A549 (cell line): ENCODE results near the gene RASD2. TPM values are rescaled to one million over a fixed set of nuclear protein-coding genes. Genes with fewer than 3 reads are reported as not detected.
A peak's percentile ranks its signal among the peaks of the same experiment; 100 is the strongest.

Source experiments
- ATAC-seq, 2 experiments: fragments of 200-7000 bp in 1 of 2; fragments of >200 bp in 1 of 2; cut with Nextera tagmentation in 1 of 2; cut with Tn5 transposase in 1 of 2; 3 replicates each; pipeline versions ENCODE4 v1.8.0 to v1.9.1; 2018 to 2020; ENCODE audit warnings: mild to moderate bottlenecking in 1 of 2, moderate library complexity in 1 of 2
- CTCF ChIA-PET: fragments of 300-600 bp; sonication (Branson Sonifier 250); formaldehyde crosslinking; extraction: SDS; loops from one replicate; lab custom pipeline; 2021; ENCODE audit warnings: antibody characterized with exemption, inconsistent platforms; lab: Yijun Ruan, JAX
- POLR2A ChIA-PET: fragments of 350-600 bp; formaldehyde crosslinking; extraction: SDS; loops from one replicate; lab custom pipeline; 2021; ENCODE audit warnings: antibody characterized with exemption, inconsistent platforms; lab: Yijun Ruan, JAX
- DNase-seq, 2 experiments: peaks; one replicate each; pipeline versions ENCODE4 v3.0.0 to v3.0.0-alpha.2; 2011 to 2016; ENCODE audit warnings: low read depth in 1 of 2, low spot score in 1 of 2
- FAIRE-seq: peaks from 2 replicates; lab custom pipeline; 2011; peaks lifted over from hg19 to GRCh38; lab: Jason Lieb, UNC
- H3K27ac ChIP-seq, 2 experiments: fragments of >200 bp; sonication (Bioruptor Twin); formaldehyde crosslinking; 3 replicates each; pipeline ENCODE4 v1.5.1; 2016 to 2017
- H3K4me1 ChIP-seq: fragments of >200 bp; sonication (Bioruptor Twin); formaldehyde crosslinking; 3 replicates; pipeline ENCODE4 v1.6.1; 2016
- H3K4me2 ChIP-seq: fragments of >200 bp; sonication (Bioruptor Twin); formaldehyde crosslinking; 3 replicates; pipeline ENCODE4 v1.6.1; 2016
- H3K4me3 ChIP-seq: fragments of >200 bp; sonication (Bioruptor Twin); formaldehyde crosslinking; 3 replicates; pipeline ENCODE4 v1.5.1; 2016
- H3K9me3 ChIP-seq: fragments of >200 bp; sonication (Bioruptor Twin); formaldehyde crosslinking; 3 replicates; pipeline ENCODE4 v1.6.1; 2016
- CEBPB ChIP-seq, 2 experiments: fragments of >200 bp in 1 of 2; sonication (Bioruptor Twin) in 1 of 2; formaldehyde crosslinking in 1 of 2; IDR thresholded peaks; 2 replicates each; pipeline ENCODE4 v1.6.1; 2012 to 2016
- CHD2 ChIP-seq: fragments of 150-350 bp; IDR thresholded peaks from 2 replicates; pipeline ENCODE4 v1.6.1; 2014; ENCODE audit warnings: low read length; ENCODE audit not compliant: partially characterized antibody
- CHD4 ChIP-seq: fragments of 200-600 bp; sonication (generic); IDR thresholded peaks from 2 replicates; pipeline ENCODE4 v1.6.1; 2016; ENCODE audit warnings: antibody characterized with exemption, mild to moderate bottlenecking, borderline replicate concordance
- CTCF ChIP-seq: fragments of >200 bp; sonication (Bioruptor Twin); formaldehyde crosslinking; IDR thresholded peaks from 3 replicates; pipeline ENCODE4 v1.5.1; 2016
- EP300 ChIP-seq, 2 experiments: fragments of >200 bp; sonication (Bioruptor Twin); formaldehyde crosslinking; IDR thresholded peaks; 2 replicates in 1 of 2; 3 replicates in 1 of 2; pipeline ENCODE4 v1.6.1; 2016 to 2017
- FOSB ChIP-seq: fragments of 250-450 bp; sonication (Bioruptor Pico); IDR thresholded peaks from 2 replicates; pipeline ENCODE4 v1.5.0; 2020; ENCODE audit warnings: mild to moderate bottlenecking, moderate library complexity
- FOXS1 ChIP-seq: fragments of 250-450 bp; sonication (Bioruptor Pico); IDR thresholded peaks from 2 replicates; pipeline ENCODE4 v1.5.0; 2020; ENCODE audit warnings: mild to moderate bottlenecking, moderate library complexity
- GATA3 ChIP-seq: IDR thresholded peaks from 2 replicates; pipeline ENCODE4 v1.6.1; 2012; ENCODE audit warnings: borderline replicate concordance
- HDAC2 ChIP-seq: fragments of 200-600 bp; sonication (generic); IDR thresholded peaks from 2 replicates; pipeline ENCODE4 v1.6.1; 2016
- HES2 ChIP-seq: fragments of >200 bp; sonication (Bioruptor Twin); formaldehyde crosslinking; IDR thresholded peaks from 2 replicates; pipeline ENCODE4 v1.6.1; 2016
- HEYL ChIP-seq: fragments of 250-450 bp; sonication (Bioruptor Pico); IDR thresholded peaks from 2 replicates; pipeline ENCODE4 v1.8.0; 2021; ENCODE audit warnings: mild to moderate bottlenecking, moderate library complexity
- HMGXB4 ChIP-seq: fragments of 250-450 bp; sonication (Bioruptor Pico); IDR thresholded peaks from 2 replicates; pipeline ENCODE4 v1.5.0; 2021; ENCODE audit warnings: mild to moderate bottlenecking, moderate library complexity, borderline replicate concordance
- HOXA7 ChIP-seq: fragments of 250-450 bp; sonication (Bioruptor Pico); IDR thresholded peaks from 2 replicates; pipeline ENCODE4 v1.5.0; 2020; ENCODE audit warnings: mild to moderate bottlenecking, moderate library complexity
- HOXB13 ChIP-seq: fragments of 250-450 bp; sonication (Bioruptor Pico); IDR thresholded peaks from 2 replicates; pipeline ENCODE4 v1.5.0; 2020; ENCODE audit warnings: low read depth, mild to moderate bottlenecking, moderate library complexity
- JUN ChIP-seq, 2 experiments: fragments of >200 bp; sonication (Bioruptor Twin); formaldehyde crosslinking; IDR thresholded peaks; 2 replicates in 1 of 2; 3 replicates in 1 of 2; pipeline ENCODE4 v1.6.1; 2016 to 2017
- JUNB ChIP-seq: fragments of >200 bp; sonication (Bioruptor Twin); formaldehyde crosslinking; IDR thresholded peaks from 2 replicates; pipeline ENCODE4 v1.6.1; 2016
- KDM1A ChIP-seq: fragments of 200-600 bp; sonication (generic); IDR thresholded peaks from 2 replicates; pipeline ENCODE4 v1.6.1; 2016; ENCODE audit warnings: low read depth, mild to moderate bottlenecking
- MAX ChIP-seq: IDR thresholded peaks from 2 replicates; pipeline ENCODE4 v1.6.1; 2012
- NPAS2 ChIP-seq: fragments of 250-450 bp; sonication (Bioruptor Pico); IDR thresholded peaks from 2 replicates; pipeline ENCODE4 v1.8.0; 2022; ENCODE audit warnings: mild to moderate bottlenecking, moderate library complexity, borderline replicate concordance
- NR3C1 ChIP-seq: fragments of >200 bp; sonication (Bioruptor Twin); formaldehyde crosslinking; IDR thresholded peaks from 3 replicates; pipeline ENCODE4 v1.6.1; 2017
- POLR2AphosphoS2 ChIP-seq: conservative IDR thresholded peaks from 2 replicates; pipeline ENCODE4 v1.6.1; 2012; ENCODE audit warnings: low read length, improper control_type of control experiment, inconsistent platforms
- RAD21 ChIP-seq, 2 experiments: fragments of >200 bp in 1 of 2; sonication (Bioruptor Twin) in 1 of 2; formaldehyde crosslinking in 1 of 2; IDR thresholded peaks in 1 of 2; conservative IDR thresholded peaks in 1 of 2; 2 replicates in 1 of 2; 3 replicates in 1 of 2; pipeline ENCODE4 v1.6.1; 2012 to 2018; ENCODE audit warnings: inconsistent platforms in 1 of 2
- RCOR1 ChIP-seq: fragments of 150-350 bp; IDR thresholded peaks from 2 replicates; pipeline ENCODE4 v1.6.1; 2014; ENCODE audit warnings: antibody characterized with exemption, low read length, low read depth
- RNF2 ChIP-seq: fragments of 200-600 bp; sonication (generic); IDR thresholded peaks from 2 replicates; pipeline ENCODE4 v1.6.1; 2016; ENCODE audit warnings: low read depth, mild to moderate bottlenecking, antibody characterized with exemption, moderate library complexity, borderline replicate concordance
- USF2 ChIP-seq: fragments of 450-650 bp; IDR thresholded peaks from 2 replicates; pipeline ENCODE4 v1.6.1; 2014; ENCODE audit warnings: antibody characterized with exemption
- ZC3H11A ChIP-seq: fragments of 450-650 bp; IDR thresholded peaks from 2 replicates; pipeline ENCODE4 v1.6.1; 2014; ENCODE audit warnings: antibody characterized with exemption, mild to moderate bottlenecking
- WGBS: methylation state at CpG from one replicate; pipeline ENCODE4 v1.1.6; 2017; ENCODE audit errors: missing lambda C conversion rate; 5-methylcytosine and 5-hydroxymethylcytosine counted together
- polyA plus RNA-seq, 4 experiments: library from polyadenylated mRNA; depleted of rRNA in 3 of 4; stranded (reverse); fragments of >200 nt; fragmentation: RNase III in 1 of 4; extraction: RNeasy Plus Mini Kit Qiagen cat#74134 plus additional on column Dnase treatment in 1 of 4; gene quantifications; 2 replicates in 3 of 4; 3 replicates in 1 of 4; pipeline ENCODE4 v1.2.3, GENCODE V29; 2011 to 2017

The RASD2 gene
- polyA plus RNA-seq, 2 of the 4 experiments (the other 2 are of a cell fraction) = 0.61 to 1.2 TPM

- TF ChIP-seq ZC3H11A (no peak), EP300 (IDR thresholded peaks at IDR 0.05) (no peak), KDM1A (no peak), FOSB (CRISPR knock-in tag) (no peak), JUNB (no peak), NPAS2 (CRISPR knock-in tag) (no peak), USF2 (no peak), CEBPB (IDR thresholded peaks at IDR 0.05) (no peak), HDAC2 (no peak), GATA3 (no peak), CTCF (no peak), RCOR1 (no peak), HOXB13 (CRISPR knock-in tag) (no peak)
- FAIRE-seq (no peak), ATAC-seq (no peak), DNase-seq (no peak)
- Histone ChIP-seq H3K27ac (no peak overlapping the region), H3K4me3 (no peak overlapping the region), H3K9me3 (no peaks in the 10 kb centered on the region), H3K4me1 (peaks cover 16% of the 10 kb centered on the region), H3K4me2 (no peak overlapping the region)
- CTCF ChIA-PET = interaction anchor here (0.6 to 7.7 kb wide), 3 partner anchors 142 to 1571 kb away, joined by 3 to 121 read pairs (median 4); no protein-coding TSS in a partner anchor
- WGBS = 95% methylated on average over 11 of the region's 19 CpGs
- POLR2A ChIA-PET = no interaction called here
These were observed 38.4 kb downstream of the RASD2 start for GRCh38 chr22:35578836-35579575.

GRCh38 chr22:35580351-35581022, 39.9 kb downstream of the RASD2 start:
- no peak for FAIRE-seq
- H3K27ac ChIP-seq = peak overlapping the region in 1 of 2 experiments; percentile 28; a peak in 1 of 6 replicates
- no peaks in the 10 kb centered on the region for H3K9me3 ChIP-seq
- 91% methylated on average over 10 of the region's 10 CpGs for WGBS
- CTCF ChIA-PET = interaction anchor here (1.0 to 7.7 kb wide), 3 partner anchors 126 to 229 kb away, joined by 3 to 121 read pairs (median 46); no protein-coding TSS in a partner anchor
- TF ChIP-seq CHD4 (no peak), FOXS1 (no peak), RAD21 (conservative IDR thresholded peaks at IDR 0.05 in 1 of 2, IDR thresholded peaks at IDR 0.05 in 1 of 2) (no peak), HEYL (CRISPR knock-in tag) (no peak), RNF2 (no peak), MAX (no peak), HES2 (no peak), JUNB (no peak), CTCF (no peak), POLR2AphosphoS2 (no peak), CHD2 (no peak), HOXA7 (no peak), NR3C1 (no peak), JUN (IDR thresholded peaks at IDR 0.05) (no peak), HDAC2 (no peak), HMGXB4 (CRISPR knock-in tag) (no peak), USF2 (no peak)
- no peak for ATAC-seq
- no peak for DNase-seq
- H3K4me3 ChIP-seq = no peak overlapping the region
- peaks cover 20% of the 10 kb centered on the region for H3K4me1 ChIP-seq
- POLR2A ChIA-PET = no interaction called here
- no peak overlapping the region for H3K4me2 ChIP-seq
